ENCODE results near the gene NRIP1.

NRIP1 gene

DNA sequence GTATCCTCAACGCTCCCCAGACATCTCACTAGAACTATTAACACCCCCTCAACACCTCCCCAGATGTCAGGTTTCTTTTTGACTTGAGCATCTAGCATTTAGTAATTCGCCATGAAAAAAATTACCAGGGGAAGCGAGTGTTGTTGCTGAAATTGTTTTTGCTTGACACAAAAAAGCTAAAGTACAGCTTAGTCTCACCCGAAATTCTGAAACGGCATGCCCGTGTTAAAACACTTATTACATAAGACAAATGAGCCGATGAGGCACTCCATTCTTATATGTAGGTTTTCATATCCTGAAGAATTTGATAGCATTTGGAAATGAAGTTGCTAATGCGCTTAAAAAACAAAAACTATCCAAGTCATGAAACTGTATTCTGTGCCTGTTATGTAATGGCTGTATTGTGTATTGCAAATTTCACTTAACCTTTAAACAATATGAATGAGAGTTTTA is 1.3 kb upstream of the NRIP1 start:
- DNase-seq (ENCODE audit: low read depth in 2 of 2) = no peak

DNA sequence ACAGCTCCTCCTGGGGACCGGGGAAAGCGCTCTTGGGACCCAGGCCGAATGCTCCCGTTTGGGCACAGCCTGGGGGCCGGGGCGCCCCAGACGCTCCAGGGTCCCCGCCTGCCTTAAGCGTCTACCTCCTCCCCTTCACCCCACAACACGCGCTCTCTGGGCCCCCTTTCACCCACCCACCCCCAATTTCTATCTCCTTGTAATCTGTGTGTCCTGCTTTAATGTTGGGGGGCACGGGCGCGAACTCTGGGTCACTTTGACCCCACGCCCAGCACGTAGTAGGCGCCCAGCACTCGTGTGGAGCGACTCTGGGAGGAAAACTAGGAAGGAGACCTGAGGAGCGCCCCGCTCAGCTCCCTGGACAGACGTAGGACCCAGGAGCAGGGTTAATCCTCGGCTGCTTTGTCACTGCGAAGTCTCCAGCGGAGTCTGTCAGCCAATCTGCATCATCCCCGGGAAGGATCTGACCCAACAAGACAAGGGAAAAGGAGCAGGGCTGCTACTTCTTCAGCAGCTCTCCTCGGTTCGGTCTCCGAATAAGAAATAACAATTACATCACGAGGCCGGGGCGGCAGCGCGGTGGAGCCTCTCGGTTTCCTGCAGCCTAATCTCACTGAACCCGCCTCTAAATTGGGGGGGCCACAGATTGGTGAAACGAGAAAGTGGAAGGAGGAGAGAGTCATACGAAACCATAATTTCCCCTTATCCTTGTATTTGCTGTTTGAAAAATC is 757 bp upstream of the NRIP1 start:
- peak; percentile 38 to 49 for DNase-seq (ENCODE audit: low read depth in 2 of 2)

- no peak for DNase-seq (ENCODE audit: low read depth in 2 of 2)
These were observed 805 bp downstream of the NRIP1 start for GRCh38 chr21:15063814-15064575.

- no peak for DNase-seq (ENCODE audit: low read depth in 2 of 2)
These were observed 1.6 kb downstream of the NRIP1 start for GRCh38 chr21:15063081-15063813.

DNA sequence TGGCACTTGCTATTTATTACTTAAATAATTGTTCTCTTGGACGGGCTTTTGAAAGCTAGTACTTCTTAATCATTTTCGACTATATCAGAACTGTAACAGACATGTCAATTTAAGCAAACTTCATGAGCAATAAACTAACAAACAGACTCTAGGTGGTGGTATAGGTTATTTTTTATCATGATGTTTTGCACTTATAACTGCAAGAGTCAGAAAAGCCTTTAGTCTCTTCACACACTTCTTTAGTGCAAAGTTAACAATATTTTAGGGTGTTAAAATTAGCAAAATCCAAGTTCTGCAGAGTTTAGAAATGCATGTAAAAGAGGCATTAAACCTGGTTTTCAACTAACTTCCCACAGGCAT is 2.2 kb downstream of the NRIP1 start:
- DNase-seq (ENCODE audit: low read depth in 2 of 2) = no peak

DNA sequence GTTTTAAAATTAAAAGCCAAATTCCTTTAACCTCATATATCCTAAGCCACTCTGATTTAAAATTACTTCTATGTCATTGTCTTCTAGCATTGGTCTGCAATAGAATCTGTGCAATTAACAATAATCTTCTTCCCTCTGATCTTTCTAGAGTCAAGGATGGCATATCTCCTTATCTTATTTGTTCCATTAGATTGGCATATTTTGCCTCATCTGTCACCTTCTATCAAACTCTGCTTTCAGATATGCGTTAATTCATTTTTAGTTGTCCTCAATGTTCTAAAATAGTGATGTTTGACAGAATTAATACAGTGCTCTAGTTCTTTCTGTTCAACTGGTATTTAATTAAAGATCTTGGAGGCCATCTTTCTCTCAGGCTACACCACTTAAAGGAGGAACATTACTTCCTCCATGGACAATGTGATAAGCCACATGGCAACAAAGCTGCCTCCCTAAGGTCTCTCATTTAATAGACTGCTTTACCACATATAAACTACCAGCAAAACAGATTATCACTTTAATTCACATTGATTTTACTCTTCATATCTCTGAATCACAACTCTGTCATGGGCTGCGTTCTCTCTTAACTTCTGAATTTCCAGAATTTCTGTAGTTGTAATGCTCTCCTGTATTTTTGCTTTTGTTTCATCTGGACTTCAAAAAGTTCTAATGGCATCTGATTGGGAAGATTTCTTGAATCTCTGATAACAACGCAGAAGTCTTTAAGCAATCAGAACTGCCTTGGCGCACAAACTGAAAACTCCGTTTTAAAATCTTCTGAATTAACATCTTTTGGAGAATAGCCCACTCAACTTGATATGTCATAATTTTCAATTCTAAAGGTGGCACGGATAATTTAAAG is 2.8 kb downstream of the NRIP1 start:
- DNase-seq (ENCODE audit: low read depth in 2 of 2) = no peak

DNA sequence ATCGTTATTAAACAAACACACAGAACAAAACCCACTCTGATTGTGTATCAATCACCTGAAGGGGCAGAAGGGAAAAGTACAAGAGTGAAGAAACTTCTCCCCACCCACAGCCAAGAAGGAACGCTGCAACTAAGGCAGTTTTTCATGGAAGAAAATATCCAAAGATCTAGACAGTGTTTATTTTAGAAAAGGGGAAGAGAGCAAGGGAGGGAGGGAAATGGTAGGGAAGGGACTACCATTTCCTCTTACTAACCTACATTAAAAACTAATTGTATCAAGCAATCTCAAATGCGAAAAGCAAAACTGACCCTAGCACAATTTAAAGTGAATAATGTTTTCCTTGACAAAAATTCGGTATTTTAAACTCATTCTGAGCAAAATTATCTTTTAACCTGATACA is 3.5 kb downstream of the NRIP1 start:
- DNase-seq (ENCODE audit: low read depth in 2 of 2) = no peak

- DNase-seq (ENCODE audit: low read depth in 2 of 2) = no peak
These were observed 4.1 kb downstream of the NRIP1 start for GRCh38 chr21:15060543-15061175.

GRCh38 chr21:15059397-15059796 is 5.4 kb downstream of the NRIP1 start:
- no peak for DNase-seq (ENCODE audit: low read depth in 2 of 2)

DNA sequence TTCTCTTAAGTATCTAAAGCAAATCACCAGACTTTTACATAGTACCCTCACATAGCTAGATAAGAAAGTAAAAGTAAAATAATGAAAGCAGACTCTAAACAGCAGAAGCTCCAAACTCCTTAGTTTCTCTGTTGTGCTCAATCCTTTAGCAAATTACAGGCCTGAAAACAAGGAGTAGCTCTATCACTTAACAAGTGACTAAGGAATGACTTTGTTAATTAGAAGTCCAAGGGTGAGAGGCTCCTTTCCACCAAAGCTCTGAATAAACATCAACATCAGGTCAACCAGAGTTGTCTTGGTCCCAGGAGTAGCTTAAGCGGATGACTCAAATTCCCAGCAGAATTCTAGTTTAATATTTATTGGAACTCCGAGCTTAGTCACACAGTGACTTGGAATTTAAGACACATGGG is 5.9 kb downstream of the NRIP1 start:
- DNase-seq (ENCODE audit: low read depth in 2 of 2) = no peak

- DNase-seq (ENCODE audit: low read depth in 2 of 2) = no peak
These were observed 7.5 kb downstream of the NRIP1 start for GRCh38 chr21:15057285-15057684.

- no peak for DNase-seq (ENCODE audit: low read depth in 2 of 2)
These were observed 10.1 kb downstream of the NRIP1 start for GRCh38 chr21:15054606-15055239.

DNA sequence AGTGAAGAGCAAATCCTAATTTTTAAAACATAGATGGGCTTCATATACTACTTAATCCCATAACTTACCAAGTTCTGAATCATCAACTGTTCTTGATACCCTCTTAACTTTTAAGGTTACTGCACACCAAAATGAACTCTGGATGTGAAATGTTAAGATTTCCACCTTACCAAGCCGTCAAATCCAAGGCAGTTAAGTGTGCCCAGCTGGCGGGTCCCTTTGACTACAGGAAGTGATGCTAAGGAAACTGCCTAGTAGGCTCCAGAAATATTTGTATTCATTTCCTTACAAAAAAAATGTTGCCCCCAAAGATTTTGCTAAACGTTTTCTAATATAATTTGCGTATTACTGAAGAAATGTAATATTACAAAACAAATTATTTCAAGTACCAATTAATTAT is 10.7 kb downstream of the NRIP1 start:
- no peak for DNase-seq (ENCODE audit: low read depth in 2 of 2)

- no peak for DNase-seq (ENCODE audit: low read depth in 2 of 2)
These were observed 11.3 kb downstream of the NRIP1 start for GRCh38 chr21:15053500-15053899.

GRCh38 chr21:15052459-15052763 is 12.4 kb downstream of the NRIP1 start:
- DNase-seq (ENCODE audit: low read depth in 2 of 2) = no peak

DNA sequence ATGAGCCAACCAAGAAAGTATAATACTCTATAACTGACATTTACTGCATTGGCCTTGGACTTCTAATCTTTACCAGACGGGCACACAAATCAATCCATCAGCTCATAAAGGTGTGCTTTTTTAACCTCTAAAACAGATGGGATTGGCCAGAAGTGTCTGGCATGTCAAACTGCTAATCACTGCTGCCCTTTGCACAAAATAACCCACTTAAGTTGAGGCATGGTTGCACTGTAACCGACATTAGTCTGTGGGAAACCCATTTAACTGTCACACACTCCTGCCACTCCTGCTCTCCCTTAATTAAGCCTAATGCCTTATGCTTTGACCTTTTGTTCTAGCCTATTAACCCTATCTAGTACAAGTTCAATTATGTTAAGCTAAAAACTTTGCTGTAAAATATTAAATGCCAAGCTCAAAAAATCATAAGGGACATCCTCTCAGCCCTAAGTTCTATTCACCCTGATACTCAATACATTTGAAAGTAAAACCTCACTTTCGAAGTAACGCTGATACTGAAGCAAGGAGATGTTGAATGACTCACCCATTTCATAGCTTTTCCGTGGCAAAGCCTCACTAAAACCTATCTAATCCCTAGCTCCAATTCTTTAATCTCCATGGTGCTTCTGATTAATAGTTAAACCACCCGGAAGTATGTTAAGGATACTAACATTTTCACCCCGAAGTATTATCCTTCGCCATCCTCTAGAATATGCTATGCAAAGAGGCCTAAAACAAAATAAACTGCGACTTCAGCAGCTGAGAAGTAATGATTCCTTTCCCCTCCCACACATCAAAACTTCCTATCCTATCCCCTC is 12.9 kb downstream of the NRIP1 start:
- DNase-seq (ENCODE audit: low read depth in 2 of 2) = no peak

DNA sequence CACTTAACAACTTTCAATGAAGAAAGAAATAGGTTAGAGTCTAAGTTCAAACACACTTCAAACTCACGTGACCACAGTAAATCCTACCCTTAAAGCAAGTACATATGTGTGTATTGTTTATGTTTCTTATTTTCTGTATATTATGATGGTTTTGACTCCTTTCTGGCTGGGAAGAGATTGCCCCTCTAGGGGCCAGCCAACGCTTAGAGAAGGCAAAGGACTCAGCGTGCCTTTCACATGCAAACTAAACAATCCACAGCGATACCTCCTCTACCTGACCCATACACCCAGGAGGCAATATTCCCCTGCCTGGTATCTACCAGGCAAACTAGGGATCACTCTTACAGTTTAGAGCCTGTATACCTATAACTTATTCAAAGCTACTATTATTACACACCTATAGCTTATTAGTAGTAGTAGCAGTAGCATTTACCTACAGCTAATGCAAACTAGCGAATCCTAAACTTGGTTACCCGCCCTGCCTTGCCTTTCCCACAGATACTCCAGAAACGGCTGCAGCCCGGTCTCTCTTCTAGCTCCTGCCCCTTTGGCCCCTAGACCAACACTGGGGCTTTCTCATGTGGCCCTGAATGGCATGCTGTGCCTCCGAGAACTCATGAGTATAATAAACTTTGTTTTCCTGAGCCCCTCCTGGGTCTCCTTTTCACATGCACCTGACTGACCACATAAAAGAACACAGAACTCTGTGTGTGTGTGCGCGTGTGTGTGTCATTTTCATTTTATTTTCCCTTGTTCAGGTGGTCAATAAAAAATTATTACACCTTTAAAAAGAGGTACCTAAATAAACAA is 14.0 kb downstream of the NRIP1 start:
- no peak for DNase-seq (ENCODE audit: low read depth in 2 of 2)

DNA sequence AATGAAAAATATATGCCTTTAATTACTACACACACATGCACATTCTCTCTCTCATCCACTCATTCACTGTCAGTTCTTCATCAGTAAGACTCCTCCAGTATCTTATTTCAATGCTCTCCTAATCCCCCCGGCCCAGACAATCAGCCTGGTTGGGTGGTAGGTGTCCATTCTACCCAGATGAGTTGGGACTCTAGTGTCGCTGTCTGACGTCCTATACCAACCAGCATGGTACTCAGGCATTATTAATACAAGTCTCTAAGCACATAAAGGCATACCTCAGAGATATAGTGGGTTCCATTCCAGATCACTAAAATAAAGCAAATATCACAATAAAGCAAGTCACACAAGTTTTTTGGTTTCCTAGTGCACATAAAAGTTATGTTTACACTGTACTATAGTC is 19.8 kb downstream of the NRIP1 start:
- no peak for DNase-seq (ENCODE audit: low read depth in 2 of 2)

DNA sequence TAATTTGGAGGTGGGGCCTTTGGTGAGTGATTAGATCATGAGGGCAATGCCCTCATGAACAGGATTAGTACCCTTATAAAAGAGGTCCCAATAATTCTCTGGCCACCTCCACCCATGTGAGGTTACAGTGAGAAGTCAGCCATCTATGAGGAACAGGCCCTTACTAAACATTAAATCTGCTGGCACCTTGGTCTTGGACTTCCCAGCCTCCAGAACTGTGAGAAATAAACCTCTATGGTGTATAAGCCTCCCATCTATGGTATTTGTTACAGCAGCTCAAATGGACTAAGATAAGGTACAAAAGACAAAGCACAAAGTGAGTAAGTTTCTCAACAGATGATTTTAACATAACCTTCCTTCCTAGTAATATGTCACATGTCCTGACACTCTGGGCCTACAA is 22.3 kb downstream of the NRIP1 start:
- DNase-seq (ENCODE audit: low read depth in 2 of 2) = no peak

Data from stimulated activated CD8-positive, alpha-beta memory T cell treated with anti-CD3 and anti-CD28 coated beads, Interleukin-7, amount 100 ng/mL, for 1 hour (primary cell).